K562 (cell line): Measurements from ENCODE around the gene STARD6. TPM values are rescaled to one million over a fixed set of nuclear protein-coding genes. Genes with fewer than 3 reads are reported as not detected.

Experiments
- ATAC-seq: fragments of 200-7000 bp; cut with Tn5 transposase; 3 replicates; pipeline ENCODE4 v1.9.1; 2020; ENCODE audit warnings: moderate library complexity
- BruUV-seq: library from RNA; stranded (reverse); fragments of 400-500 nt; replicated peaks from 2 replicates; lab custom pipeline; 2021; lab: Mats Ljungman, UMichigan
- CTCF ChIA-PET: fragments of 300-600 bp; formaldehyde crosslinking; extraction: SDS; loops from one replicate; lab custom pipeline; 2021; ENCODE audit warnings: low intra/inter-chr PET ratio; lab: Yijun Ruan, JAX
- POLR2A ChIA-PET: fragments of 300-600, 350-650 bp; sonication (Branson Sonifier 250); formaldehyde crosslinking; extraction: SDS; loops from one replicate; lab custom pipeline; 2021; ENCODE audit warnings: antibody characterized with exemption, inconsistent platforms; lab: Yijun Ruan, JAX
- DNase-seq, 4 experiments: peaks; one replicate each; pipeline versions ENCODE4 v3.0.0 to v3.0.0-alpha.2; 2011 to 2018; ENCODE audit warnings: low spot score in 3 of 4, mixed read lengths in 3 of 4; ENCODE audit errors: extremely low read depth in 1 of 4
- FAIRE-seq: peaks from 2 replicates; lab custom pipeline; 2011; peaks lifted over from hg19 to GRCh38; lab: Jason Lieb, UNC
- H2AFZ ChIP-seq: 2 replicates; pipeline ENCODE4 v1.6.0; 2011; ENCODE audit warnings: low read depth, low read length, control low read depth, inconsistent platforms
- H3K27ac ChIP-seq: fragments of 200-600 bp; 3 replicates; pipeline ENCODE4 v1.8.0; 2011; ENCODE audit warnings: low read depth, mild to moderate bottlenecking, control low read depth, inconsistent platforms, low read length, moderate library complexity, mixed read lengths; ENCODE audit errors: extremely low read depth
- H3K27me3 ChIP-seq, 2 experiments: fragments of 300-600 bp in 1 of 2; 2 replicates in 1 of 2; 3 replicates in 1 of 2; pipeline versions ENCODE4 v1.6.0 to v1.8.0; 2011; ENCODE audit warnings: inconsistent platforms in 2 of 2, low read length in 2 of 2, mild to moderate bottlenecking in 1 of 2, mixed read lengths in 1 of 2, moderate library complexity in 1 of 2; ENCODE audit not compliant: control insufficient read depth in 2 of 2, insufficient read depth in 2 of 2
- H3K36me3 ChIP-seq: fragments of 300-600 bp; 3 replicates; pipeline ENCODE4 v1.8.0; 2011; ENCODE audit warnings: mild to moderate bottlenecking, low read length, inconsistent platforms; ENCODE audit not compliant: control insufficient read depth, insufficient read depth
- H3K4me1 ChIP-seq, 2 experiments: fragments of 200-600 bp in 1 of 2; replicated peaks in 1 of 2; 2 replicates in 1 of 2; 3 replicates in 1 of 2; pipeline versions ENCODE4 v1.5.1 to v1.8.0; 2011; ENCODE audit warnings: inconsistent platforms in 2 of 2, low read length in 2 of 2, mild to moderate bottlenecking in 1 of 2, mixed read lengths in 1 of 2, moderate library complexity in 1 of 2; ENCODE audit not compliant: control insufficient read depth in 2 of 2, insufficient read depth in 2 of 2
- H3K4me2 ChIP-seq: 2 replicates; pipeline ENCODE4 v1.6.1; 2011; ENCODE audit warnings: low read length, control low read depth, inconsistent platforms, mixed read lengths; ENCODE audit not compliant: insufficient read depth
- H3K4me3 ChIP-seq: fragments of 200-600 bp; sonication (generic), shearing (Covaris generic); 2 replicates; pipeline ENCODE4 v1.5.1; 2016; ENCODE audit warnings: control low read depth, inconsistent platforms
- H3K79me2 ChIP-seq: fragments of 200-600 bp; 3 replicates; pipeline ENCODE4 v1.8.0; 2011; ENCODE audit warnings: low read length, inconsistent platforms; ENCODE audit not compliant: control insufficient read depth, insufficient read depth
- H3K9ac ChIP-seq, 2 experiments: 2 replicates each; pipeline versions ENCODE4 v1.6.0 to v1.6.1; 2011; ENCODE audit warnings: low read depth in 2 of 2, low read length in 2 of 2, control low read depth in 1 of 2, inconsistent platforms in 1 of 2, mild to moderate bottlenecking in 1 of 2, mixed read lengths in 1 of 2; ENCODE audit not compliant: insufficient read depth in 1 of 2
- H3K9me1 ChIP-seq: one replicate; pipeline ENCODE4 v1.6.0; 2011; ENCODE audit warnings: inconsistent platforms, mild to moderate bottlenecking, low read length, moderate library complexity; ENCODE audit not compliant: control insufficient read depth, insufficient read depth
- H3K9me3 ChIP-seq: replicated peaks from 2 replicates; pipeline ENCODE4 v1.5.1; 2011; ENCODE audit warnings: low read depth, low read length, inconsistent platforms; ENCODE audit not compliant: control insufficient read depth, insufficient read depth
- H4K20me1 ChIP-seq: replicated peaks from 2 replicates; pipeline ENCODE4 v1.6.1; 2011; ENCODE audit warnings: low read length, inconsistent platforms, mixed read lengths; ENCODE audit not compliant: control insufficient read depth, insufficient read depth
- ETS2 ChIP-seq: IDR thresholded peaks from 2 replicates; pipeline ENCODE4 v1.6.1; 2016; ENCODE audit warnings: borderline replicate concordance, missing genetic modification characterization, mild to moderate bottlenecking, moderate library complexity, missing compliant biosample characterization; ENCODE audit not compliant: poor library complexity, severe bottlenecking
- HLTF ChIP-seq: fragments of 450-650 bp; IDR thresholded peaks from 2 replicates; pipeline ENCODE4 v1.6.1; 2016
- KAT8 ChIP-seq: fragments of 450-650 bp; IDR thresholded peaks from 2 replicates; pipeline ENCODE4 v1.6.1; 2016; ENCODE audit warnings: low read depth, mild to moderate bottlenecking
- PHF20 ChIP-seq: fragments of 450-650 bp; IDR thresholded peaks from 2 replicates; pipeline ENCODE4 v1.6.1; 2018; ENCODE audit not compliant: partially characterized antibody
- PHTF2 ChIP-seq: fragments of 250-450 bp; sonication (Bioruptor Pico); IDR thresholded peaks from 2 replicates; pipeline ENCODE4 v1.5.0; 2021; ENCODE audit warnings: mild to moderate bottlenecking
- SRSF1 ChIP-seq: fragments of 200-400 bp; formaldehyde crosslinking; IDR thresholded peaks from 2 replicates; pipeline ENCODE4 v1.6.1; 2017; ENCODE audit warnings: mild to moderate bottlenecking, low read depth, low read length, moderate library complexity
- ZFP91 ChIP-seq: sonication (generic); formaldehyde crosslinking; IDR thresholded peaks from 2 replicates; pipeline ENCODE4 v1.8.0; 2022; ENCODE audit warnings: mild to moderate bottlenecking, missing genetic modification reagents
- ZMIZ1 ChIP-seq, 2 experiments: fragments of 150-350 bp in 1 of 2; IDR thresholded peaks; 2 replicates each; pipeline ENCODE4 v1.6.1; 2012 to 2016; ENCODE audit warnings: low read depth in 2 of 2, low read length in 2 of 2, mild to moderate bottlenecking in 1 of 2, moderate library complexity in 1 of 2
- ZNF511 ChIP-seq: sonication (generic); formaldehyde crosslinking; IDR thresholded peaks from 2 replicates; pipeline ENCODE4 v1.8.0; 2022; ENCODE audit warnings: mild to moderate bottlenecking, missing genetic modification reagents
- ZNF518B ChIP-seq: fragments of 250-450 bp; sonication (Bioruptor Pico); IDR thresholded peaks from 2 replicates; pipeline ENCODE4 v1.5.0; 2021; ENCODE audit warnings: mild to moderate bottlenecking, moderate library complexity
- in situ Hi-C: fragments of 300-500 bp; cut with MboI; formaldehyde crosslinking; loops from 4 replicates; pipeline ENCODE4 v1.15.0; 2018; ENCODE audit warnings: inconsistent platforms, mixed read lengths
- intact Hi-C: fragments of 100-400 bp; cut with micrococcal nuclease; formaldehyde crosslinking; loops from 2 replicates; pipeline ENCODE4 v1.14.2; 2022
- polyA plus RNA-seq, 8 experiments: library from polyadenylated mRNA; depleted of rRNA in 4 of 8; stranded (reverse) in 5 of 8; unstranded in 3 of 8; fragments of >200 nt; fragmentation: Nextera tagmentation in 2 of 8; fragmentation: Illumina TruSeq in 1 of 8; extraction: Ambion mirVana in 2 of 8; extraction: Trizol in 1 of 8; gene quantifications; 2 replicates each; pipeline versions ENCODE4 v1.2.1 to v1.2.3, GENCODE V29; 2011 to 2014; ENCODE audit warnings: inconsistent platforms in 1 of 8, missing spikeins in 1 of 8
- total RNA-seq, 7 experiments: library from RNA; depleted of rRNA in 6 of 7; stranded (reverse); fragments of >200 nt in 6 of 7; fragmentation: Illumina TruSeq in 2 of 7; extraction: Trizol in 2 of 7; gene quantifications; 2 replicates each; pipeline versions ENCODE4 v1.2.1 to v1.2.3, GENCODE V29; 2011 to 2021; ENCODE audit warnings: low replicate concordance in 1 of 7

The STARD6 gene
- total and polyA plus RNA-seq, 9 of the 15 experiments (the other 6 are each of a cell fraction or from before 2014, with no cell fraction given): 0.11 to 0.15 TPM; not detected in 7

DNA sequence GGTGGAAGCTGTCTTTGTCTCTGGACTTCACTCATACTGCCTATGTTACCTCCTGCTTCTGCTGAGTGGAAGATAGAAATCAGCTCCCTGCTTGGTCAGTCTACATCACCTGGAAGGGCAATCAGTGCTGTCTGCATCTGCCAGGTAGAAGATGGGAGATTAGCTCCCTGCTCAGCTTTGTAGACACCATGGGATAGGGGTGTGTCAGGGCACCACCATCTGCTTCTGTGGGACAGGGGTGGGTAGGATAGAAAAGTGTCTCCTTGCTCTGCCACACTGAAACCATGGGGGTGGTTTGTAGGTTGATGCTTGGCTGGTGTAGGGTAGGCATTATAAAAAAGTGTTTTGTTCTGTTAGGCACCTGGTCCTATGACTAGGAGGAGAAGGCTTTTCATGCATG, 34.1 kb downstream of the STARD6 start (continued):
- TF ChIP-seq SRSF1 (no peak), KAT8 (no peak), ZNF518B (no peak)
- TF ChIP-seq, all 486 proteins: peak for 0

DNA sequence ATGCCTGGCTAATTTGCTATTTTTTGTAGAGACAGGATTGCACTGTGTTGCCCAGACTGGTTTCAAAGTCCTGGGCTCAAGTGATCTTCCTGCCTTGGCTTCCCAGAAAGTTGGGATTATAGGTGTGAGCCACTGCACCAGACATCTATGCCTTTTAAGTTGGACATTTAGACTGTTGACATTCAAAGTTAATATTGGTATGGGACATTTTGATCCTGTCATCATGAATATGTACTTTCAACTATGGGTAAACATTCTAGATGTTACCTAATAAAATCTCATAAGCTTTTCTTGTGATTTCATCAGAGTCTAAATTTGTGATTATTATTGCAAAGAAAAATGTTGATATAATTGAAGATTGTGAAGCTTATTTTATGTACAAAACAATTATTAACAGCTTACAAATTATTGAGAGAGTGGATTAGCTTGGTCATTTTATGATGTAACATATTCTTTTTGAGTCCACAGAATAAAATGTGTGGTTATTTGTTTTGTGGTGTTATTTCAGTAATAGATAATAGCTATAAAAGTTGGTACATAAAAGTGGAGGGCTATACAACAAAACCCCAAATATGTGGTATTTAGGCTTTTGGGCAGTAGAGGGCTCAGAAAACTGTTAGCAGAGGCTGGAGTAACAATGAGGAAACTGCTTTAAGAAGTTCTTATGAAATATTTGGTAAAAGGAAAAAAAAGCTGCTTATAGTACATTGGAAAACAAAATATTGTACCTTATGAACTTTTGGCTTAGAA, 41.4 kb downstream of the STARD6 start:
- Histone ChIP-seq H3K27ac (no peak overlapping the region), H2AFZ (no peak overlapping the region), H3K4me2 (no peak overlapping the region), H3K79me2 (no peaks in the 10 kb centered on the region), H4K20me1 (no peaks in the 10 kb centered on the region), H3K27me3 (no peaks in the 10 kb centered on the region), H3K4me3 (no peak overlapping the region), H3K9ac (no peak overlapping the region), H3K4me1 (no peaks in the 10 kb centered on the region), H3K36me3 (no peaks in the 10 kb centered on the region), H3K9me1 (no peaks in the 10 kb centered on the region), H3K9me3 (no peaks in the 10 kb centered on the region)
- intact Hi-C loops (no loop called here), in situ Hi-C loops (no loop called here)
- FAIRE-seq: no peak
- no peak for DNase-seq
- POLR2A ChIA-PET: no interaction called here
- CTCF ChIA-PET: no interaction called here
- ATAC-seq: no peak
- no TSS peak for BruUV-seq
- TF ChIP-seq ZMIZ1 (IDR thresholded peaks at IDR 0.05; ENCODE audit: low read depth in 2 of 2, low read length in 2 of 2) (no peak), PHTF2 (CRISPR knock-in tag) (no peak), ETS2 (tag) (no peak), ZFP91 (CRISPR knock-in tag) (no peak), HLTF (no peak), ZNF511 (CRISPR knock-in tag) (no peak), PHF20 (no peak), SRSF1 (no peak)
